GM12878 (cell line): ENCODE measurements around the gene ZBTB22. TPM values are rescaled to one million over a fixed set of nuclear protein-coding genes. Genes with fewer than 3 reads are reported as not detected.

ENCODE experiments used
- ATAC-seq: fragments of 200-7000 bp; cut with Tn5 transposase; 3 replicates; pipeline ENCODE4 v1.9.1; 2020; ENCODE audit warnings: mild to moderate bottlenecking, moderate library complexity
- BruUV-seq: library from RNA; stranded (reverse); fragments of 400-500 nt; replicated peaks from 2 replicates; lab custom pipeline; 2021; lab: Mats Ljungman, UMichigan
- CTCF ChIA-PET: fragments of 300-600 bp; sonication (Branson Sonifier 250); formaldehyde crosslinking; extraction: SDS; loops from one replicate; lab custom pipeline; 2021; ENCODE audit warnings: inconsistent platforms; lab: Yijun Ruan, JAX
- POLR2A ChIA-PET: fragments of 350-600 bp; formaldehyde crosslinking; extraction: SDS; loops from one replicate; lab custom pipeline; 2021; ENCODE audit warnings: inconsistent platforms; lab: Charles Lee
- RAD21 ChIA-PET: fragments of 300-600 bp; sonication (Branson Sonifier 250); formaldehyde crosslinking; loops from one replicate; lab custom pipeline; 2023; ENCODE audit warnings: antibody characterized with exemption; ENCODE audit not compliant: unreplicated experiment; lab: Charles Lee
- SMC1A ChIA-PET: fragments of 300-600 bp; sonication (Branson Sonifier 250); formaldehyde crosslinking; loops from one replicate; lab custom pipeline; 2023; ENCODE audit not compliant: unreplicated experiment, uncharacterized antibody; lab: Charles Lee
- DNase-seq: peaks from one replicate; pipeline ENCODE4 v3.0.0-alpha.2; 2011; ENCODE audit warnings: low read depth, low spot score
- FAIRE-seq: peaks from 3 replicates; lab custom pipeline; 2011; peaks lifted over from hg19 to GRCh38; lab: Jason Lieb, UNC
- H2AFZ ChIP-seq: 2 replicates; pipeline ENCODE4 v1.6.0; 2011; ENCODE audit warnings: low read depth, low read length, control low read depth; ENCODE audit not compliant: control insufficient read depth
- H3K27ac ChIP-seq: 2 replicates; pipeline ENCODE4 v1.5.1; 2011; ENCODE audit warnings: control low read depth; ENCODE audit not compliant: control insufficient read depth, insufficient read depth
- H3K27me3 ChIP-seq, 2 experiments: replicated peaks in 1 of 2; 2 replicates each; pipeline versions ENCODE4 v1.6.0 to v1.6.1; 2011; ENCODE audit warnings: low read length in 1 of 2; ENCODE audit not compliant: control insufficient read depth in 2 of 2, insufficient read depth in 2 of 2
- H3K36me3 ChIP-seq, 2 experiments: 2 replicates each; pipeline ENCODE4 v1.5.1; 2011; ENCODE audit warnings: low read length in 1 of 2; ENCODE audit not compliant: control insufficient read depth in 2 of 2, insufficient read depth in 2 of 2
- H3K4me1 ChIP-seq: 2 replicates; pipeline ENCODE4 v1.6.1; 2011; ENCODE audit warnings: mild to moderate bottlenecking, low read length, moderate library complexity, mixed read lengths; ENCODE audit not compliant: control insufficient read depth, insufficient read depth
- H3K4me2 ChIP-seq: 2 replicates; pipeline ENCODE4 v1.6.0; 2011; ENCODE audit warnings: control low read depth; ENCODE audit not compliant: control insufficient read depth, insufficient read depth
- H3K4me3 ChIP-seq: fragments of 200-600 bp; sonication (generic); 2 replicates; pipeline ENCODE4 v1.5.1; 2016
- H3K79me2 ChIP-seq: 2 replicates; pipeline ENCODE4 v1.6.0; 2011; ENCODE audit warnings: low read length; ENCODE audit not compliant: control insufficient read depth, insufficient read depth
- H3K9ac ChIP-seq: 2 replicates; pipeline ENCODE4 v1.8.0; 2011; ENCODE audit warnings: low read length, control low read depth, mixed read lengths; ENCODE audit not compliant: control insufficient read depth, insufficient read depth
- H3K9me3 ChIP-seq: replicated peaks from 3 replicates; pipeline ENCODE4 v1.5.1; 2011; ENCODE audit warnings: mild to moderate bottlenecking, low read length; ENCODE audit not compliant: control insufficient read depth, insufficient read depth
- H4K20me1 ChIP-seq: 2 replicates; pipeline ENCODE4 v1.6.0; 2011; ENCODE audit not compliant: control insufficient read depth, insufficient read depth
- FOXM1 ChIP-seq: IDR thresholded peaks from 2 replicates; pipeline ENCODE4 v1.6.1; 2012; ENCODE audit warnings: low read depth, mild to moderate bottlenecking, inconsistent platforms, low read length, moderate library complexity
- KDM1A ChIP-seq: fragments of 200-600 bp; sonication (generic); IDR thresholded peaks from 2 replicates; pipeline ENCODE4 v1.6.1; 2016; ENCODE audit warnings: borderline replicate concordance
- KLF5 ChIP-seq: fragments of 450-650 bp; IDR thresholded peaks from 2 replicates; pipeline ENCODE4 v1.6.1; 2014; ENCODE audit warnings: mild to moderate bottlenecking; ENCODE audit not compliant: partially characterized antibody
- MTA3 ChIP-seq: IDR thresholded peaks from 2 replicates; pipeline ENCODE4 v1.6.1; 2012; ENCODE audit warnings: low read length, inconsistent platforms, borderline replicate concordance
- POLR2AphosphoS2 ChIP-seq: IDR thresholded peaks from 2 replicates; pipeline ENCODE4 v1.6.1; 2011; ENCODE audit warnings: low read depth, mild to moderate bottlenecking, low read length, improper control_type of control experiment, moderate library complexity
- PRDM15 ChIP-seq: fragments of 450-650 bp; formaldehyde crosslinking; IDR thresholded peaks from 2 replicates; pipeline ENCODE4 v1.4.0; 2020; ENCODE audit warnings: mild to moderate bottlenecking, moderate library complexity
- RBBP5 ChIP-seq: fragments of 200-600 bp; sonication (generic); conservative IDR thresholded peaks from 2 replicates; pipeline ENCODE4 v1.6.1; 2016
- SMAD1 ChIP-seq: fragments of 450-650 bp; IDR thresholded peaks from 2 replicates; pipeline ENCODE4 v1.6.1; 2018; ENCODE audit warnings: mild to moderate bottlenecking, low read depth; ENCODE audit not compliant: partially characterized antibody
- TCF3 ChIP-seq: IDR thresholded peaks from 2 replicates; pipeline ENCODE4 v1.6.1; 2012; ENCODE audit warnings: low read depth, mild to moderate bottlenecking, low read length, borderline replicate concordance; ENCODE audit not compliant: insufficient read depth
- USF1 ChIP-seq: IDR thresholded peaks from 2 replicates; pipeline ENCODE4 v1.6.1; 2011; ENCODE audit warnings: borderline replicate concordance, low read depth, mild to moderate bottlenecking, moderate library complexity, mixed read lengths, low read length; ENCODE audit not compliant: insufficient read depth; ENCODE audit errors: extremely low read length
- ZBTB40 ChIP-seq: fragments of 450-650 bp; IDR thresholded peaks from 2 replicates; pipeline ENCODE4 v1.6.1; 2016; ENCODE audit warnings: mild to moderate bottlenecking, moderate library complexity, borderline replicate concordance
- ZNF24 ChIP-seq: fragments of 450-650 bp; IDR thresholded peaks from 2 replicates; pipeline ENCODE4 v1.6.1; 2017; ENCODE audit warnings: antibody characterized with exemption, mild to moderate bottlenecking
- ZNF384 ChIP-seq: IDR thresholded peaks from 2 replicates; pipeline ENCODE4 v1.6.1; 2012; ENCODE audit warnings: low read depth, mild to moderate bottlenecking, low read length, improper control_type of control experiment, borderline replicate concordance
- ZZZ3 ChIP-seq: IDR thresholded peaks from 2 replicates; pipeline ENCODE4 v1.6.1; 2011; ENCODE audit warnings: low read depth; ENCODE audit not compliant: control insufficient read depth, insufficient read length
- WGBS: methylation state at CpG from one replicate; pipeline ENCODE4 v1.1.6; 2016; ENCODE audit warnings: low lambda C conversion rate; ENCODE audit not compliant: insufficient replicate concordance, insufficient coverage; ENCODE audit errors: missing lambda C conversion rate; 5-methylcytosine and 5-hydroxymethylcytosine counted together
- in situ Hi-C: fragments of 300-500 bp; cut with MboI; formaldehyde crosslinking; loops from 9 replicates; pipeline ENCODE4 v1.14.3; 2018; ENCODE audit warnings: mixed read lengths
- intact Hi-C: fragments of 100-400 bp; cut with micrococcal nuclease; formaldehyde crosslinking; loops from one replicate; pipeline ENCODE4 v1.14.2; 2022; ENCODE audit not compliant: unreplicated experiment
- polyA plus RNA-seq, 11 experiments: library from polyadenylated mRNA; depleted of rRNA in 4 of 11; unstranded in 6 of 11; stranded (reverse) in 5 of 11; fragments of >200 nt; fragmentation: Nextera tagmentation in 4 of 11; fragmentation: Illumina TruSeq in 1 of 11; extraction: Ambion mirVana in 4 of 11; extraction: Trizol in 1 of 11; gene quantifications; 1 replicate in 1 of 11; 2 replicates in 10 of 11; pipeline versions ENCODE4 v1.2.1 to v1.2.3, GENCODE V29; 2011 to 2016; ENCODE audit warnings: inconsistent platforms in 2 of 11, missing spikeins in 2 of 11, low read depth in 1 of 11
- total RNA-seq, 4 experiments: library from RNA; depleted of rRNA in 3 of 4; stranded (reverse); fragments of >200 nt in 3 of 4; fragmentation: Illumina TruSeq in 1 of 4; extraction: Trizol in 1 of 4; gene quantifications; 2 replicates each; pipeline versions ENCODE4 v1.2.1 to v1.2.3, GENCODE V29; 2013 to 2021

The ZBTB22 gene
- total and polyA plus RNA-seq, 10 of the 15 experiments (the other 5 are each of a cell fraction or from before 2014, with no cell fraction given), result 0.11 to 9.9 (median 4.8) TPM

GRCh38 chr6:33321227-33321626, 3.7 kb upstream of the ZBTB22 start:
- ChIA-PET POLR2A (interaction anchor here (0.5 to 1.4 kb wide), 4 partner anchors 8 to 33 kb away, joined by 3 to 4 read pairs (median 4); partner anchors contain the start of gene TAPBP), CTCF (no interaction called here), SMC1A (no interaction called here), RAD21 (interaction anchor here (0.8 kb wide), 1 partner anchor 9 kb away, joined by 3 read pairs; no protein-coding TSS in a partner anchor)
- DNase-seq, result no peak
- Histone ChIP-seq H3K4me3 (peak overlapping the region; percentile 91), H3K4me2 (peak overlapping the region; percentile 94), H3K79me2 (peaks cover 33% of the 10 kb centered on the region), H3K9me3 (no peaks in the 10 kb centered on the region), H3K27ac (peak overlapping the region; percentile 83; the same call in 1 of the 2 replicates), H3K9ac (peak overlapping the region; percentile 81), H3K36me3 (peaks cover 12 to 16% of the 10 kb centered on the region in 2 experiments; a peak in 3 of 4 replicates), H3K27me3 (no peaks in the 10 kb centered on the region), H2AFZ (no peak overlapping the region), H4K20me1 (0 out of 2 replicates have a peak, but pooled peaks cover 3% of the 10 kb centered on the region), H3K4me1 (peaks cover 22% of the 10 kb centered on the region)
- in situ Hi-C loops, result no loop called here
- BruUV-seq, result no TSS peak
- intact Hi-C loops, result no loop called here
- ATAC-seq, result no peak
- FAIRE-seq, result no peak
- WGBS, result 54% methylated on average over 9 of the region's 9 CpGs
- TF ChIP-seq ZBTB40 (no peak), TCF3 (no peak), PRDM15 (CRISPR knock-in tag) (no peak), KLF5 (no peak), ZNF384 (no peak), SMAD1 (no peak), ZNF24 (no peak), USF1 (no peak), RBBP5 (no peak), KDM1A (no peak), POLR2AphosphoS2 (no peak), FOXM1 (no peak), ZZZ3 (no peak), MTA3 (no peak)
